HG02884 (cell line): Measurements from ENCODE around the gene TGFB3.
"Not testable (repeated sequence)": the region's sequence is repeated elsewhere in the genome, so short reads cannot be mapped to it uniquely, and the experiment has no call there.

Experiments
- ATAC-seq: cut with Tn5 transposase; IDR thresholded peaks from one replicate; pipeline ENCODE4 v1.9.1; 2021; ENCODE audit warnings: mild to moderate bottlenecking, moderate library complexity; ENCODE audit not compliant: unreplicated experiment

The TGFB3 gene

DNA sequence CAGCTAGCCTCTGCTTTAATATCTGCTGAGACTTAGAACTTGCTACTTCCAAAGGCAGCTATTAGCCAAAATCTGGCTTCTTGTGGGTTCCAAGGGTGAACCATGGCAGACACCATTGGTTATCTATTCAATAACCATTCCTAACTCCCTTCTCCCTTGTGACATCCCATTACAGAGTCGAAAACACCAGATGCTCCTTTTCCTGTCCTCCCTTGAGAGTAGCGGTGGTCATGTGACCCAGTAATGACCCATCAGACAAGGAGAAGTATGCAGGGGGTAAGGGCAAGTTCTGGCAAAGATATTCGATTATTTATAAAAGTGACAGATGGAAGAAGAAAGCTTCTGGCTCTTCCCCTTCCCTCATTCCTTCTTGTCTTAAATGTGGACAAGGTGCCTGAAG, 20.1 kb downstream of the TGFB3 start:
- ATAC-seq, result no peak

DNA sequence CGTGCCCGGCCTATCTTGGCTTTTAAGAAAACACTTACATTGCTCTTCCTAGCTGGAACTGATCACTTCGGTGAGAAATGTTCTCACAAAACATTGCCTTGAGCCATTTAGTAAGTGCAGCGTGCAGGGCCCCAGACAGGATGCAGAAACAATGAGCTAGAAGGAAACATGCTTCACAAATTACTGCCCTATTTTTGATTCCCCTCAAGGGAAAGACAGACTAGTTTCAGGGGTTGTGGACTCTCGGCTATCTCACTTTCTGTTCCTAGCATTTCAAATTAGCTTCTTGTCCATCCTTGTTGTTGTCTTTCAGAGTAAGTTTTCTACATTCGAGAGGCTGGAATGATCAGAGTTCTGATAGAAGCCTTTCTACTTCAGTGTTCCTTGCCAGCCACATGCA, 21.6 kb downstream of the TGFB3 start:
- ATAC-seq, result peak; percentile 80

DNA sequence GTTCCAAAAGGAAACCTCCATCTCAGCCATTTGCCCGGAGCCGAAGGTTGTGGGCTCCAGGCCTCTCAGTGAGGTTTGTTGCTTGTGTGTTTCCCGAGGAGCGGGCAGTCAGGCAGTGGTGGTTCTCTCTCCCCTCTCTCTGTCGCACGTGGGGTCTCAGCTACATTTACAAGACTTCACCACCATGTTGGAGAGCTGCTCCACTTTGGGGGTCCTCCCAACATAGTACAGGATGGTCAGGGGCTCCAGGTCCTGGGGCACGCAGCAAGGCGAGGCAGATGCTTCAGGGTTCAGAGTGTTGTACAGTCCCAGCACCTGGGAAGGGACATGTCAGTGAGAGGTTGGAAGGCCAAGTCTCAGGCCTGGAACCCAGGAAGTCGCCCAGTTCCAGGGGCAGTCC, 22.8 kb downstream of the TGFB3 start:
- no peak for ATAC-seq

DNA sequence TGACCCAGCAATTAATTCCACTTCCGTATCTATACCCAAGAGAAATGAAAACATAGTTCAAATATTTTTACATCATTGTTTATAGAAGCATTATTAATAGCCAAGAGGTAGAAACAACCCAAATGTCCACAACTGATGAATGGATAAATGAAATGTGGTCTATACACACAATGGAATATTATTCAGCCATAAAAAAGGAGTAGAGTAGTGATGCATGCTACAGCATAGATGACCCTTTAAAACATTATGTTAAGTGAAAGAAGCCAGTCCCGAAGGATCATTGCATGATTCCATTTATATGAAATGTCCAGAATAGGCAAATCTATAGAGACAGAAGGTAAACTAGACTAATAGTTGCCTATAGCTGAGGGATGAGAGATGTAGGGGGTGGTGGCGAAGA, 29.3 kb downstream of the TGFB3 start:
- ATAC-seq, result no peak

DNA sequence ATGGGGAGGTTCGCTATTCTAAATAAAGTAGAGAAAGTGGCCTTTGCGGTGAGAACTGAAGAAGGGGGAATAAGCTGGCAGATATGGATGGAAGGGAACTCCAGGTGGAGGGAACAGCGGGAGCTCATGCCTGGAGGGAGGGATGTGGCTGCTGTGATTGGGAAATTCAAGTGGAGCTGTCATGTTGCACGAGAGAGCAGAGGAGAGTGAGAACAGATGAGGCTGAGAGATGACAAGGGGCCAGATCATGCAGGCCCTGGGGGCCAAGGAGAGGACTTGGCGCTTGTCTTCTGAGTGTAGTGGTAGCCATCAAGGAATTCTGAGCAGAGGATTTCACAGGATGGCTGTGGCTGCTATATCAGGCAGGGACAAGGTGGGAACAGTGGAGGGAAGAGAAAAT, 35.0 kb downstream of the TGFB3 start:
- ATAC-seq, result no peak

DNA sequence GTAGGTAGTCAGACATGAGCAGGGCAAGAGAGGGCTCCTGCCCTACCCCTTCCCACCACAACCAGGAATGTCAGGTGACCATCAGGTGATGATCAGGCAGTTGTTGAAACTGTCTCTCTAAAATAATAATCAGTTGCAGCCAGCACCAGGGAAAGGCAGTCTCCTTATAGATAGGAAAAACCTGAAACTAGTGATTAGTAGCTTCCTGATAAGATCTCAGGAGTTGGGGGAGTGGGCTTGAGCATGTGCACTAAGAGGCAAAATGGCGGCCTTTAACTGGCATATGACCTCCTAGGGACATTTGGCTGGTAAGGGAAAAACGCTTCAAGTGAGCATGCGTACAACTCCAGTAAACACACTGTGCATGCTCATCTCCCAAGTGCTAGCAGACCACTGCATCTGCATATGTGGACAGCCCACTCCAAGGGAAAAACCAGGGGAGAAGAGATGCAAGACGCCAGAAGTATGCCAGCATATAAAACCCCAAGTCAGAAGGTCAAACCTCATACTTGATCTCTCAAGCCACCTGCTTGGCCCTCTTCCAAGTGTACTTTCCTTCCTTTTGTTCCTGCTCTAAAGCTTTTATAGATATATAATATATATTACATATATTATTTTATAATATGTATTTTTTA, 37.1 kb downstream of the TGFB3 start:
- no peak for ATAC-seq

DNA sequence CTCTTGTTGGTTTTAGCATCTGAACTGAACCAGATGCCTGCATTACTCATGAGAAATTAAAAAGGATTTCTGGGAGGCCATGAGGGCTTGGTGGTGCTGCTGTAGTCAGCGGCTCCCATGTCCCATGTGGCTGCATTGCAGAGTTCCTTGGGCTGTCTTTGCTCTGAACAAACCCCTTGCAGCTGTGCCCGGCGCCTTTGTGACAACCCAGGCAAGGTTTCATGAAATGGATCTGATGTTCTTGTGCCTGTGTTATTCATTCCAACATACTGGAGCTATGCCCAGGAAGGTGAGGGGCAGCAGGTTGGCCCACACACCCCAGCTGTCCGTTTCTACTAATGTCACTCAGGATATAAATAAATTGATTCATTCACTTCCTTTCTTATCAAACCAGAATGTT, 40.8 kb downstream of the TGFB3 start:
- no peak for ATAC-seq

DNA sequence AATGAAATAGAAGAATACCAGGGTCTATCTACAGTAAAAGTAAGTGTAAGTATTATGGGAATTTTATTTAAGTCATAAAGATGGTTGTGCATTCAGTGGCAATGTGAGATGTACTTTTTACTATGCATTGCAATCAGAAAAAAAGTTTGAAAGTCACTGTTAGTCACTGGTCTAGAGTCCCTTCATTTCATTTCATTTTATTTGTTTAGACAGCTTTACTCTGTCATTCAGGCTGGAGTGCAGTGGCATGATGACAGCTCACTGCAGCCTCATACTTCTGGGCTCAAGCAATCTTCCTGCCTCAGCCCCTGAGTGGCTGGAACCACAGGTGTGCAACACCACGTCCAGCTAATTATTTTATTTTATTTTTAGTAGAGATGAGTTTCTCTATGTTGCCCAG, 42.6 kb downstream of the TGFB3 start:
- no peak for ATAC-seq

DNA sequence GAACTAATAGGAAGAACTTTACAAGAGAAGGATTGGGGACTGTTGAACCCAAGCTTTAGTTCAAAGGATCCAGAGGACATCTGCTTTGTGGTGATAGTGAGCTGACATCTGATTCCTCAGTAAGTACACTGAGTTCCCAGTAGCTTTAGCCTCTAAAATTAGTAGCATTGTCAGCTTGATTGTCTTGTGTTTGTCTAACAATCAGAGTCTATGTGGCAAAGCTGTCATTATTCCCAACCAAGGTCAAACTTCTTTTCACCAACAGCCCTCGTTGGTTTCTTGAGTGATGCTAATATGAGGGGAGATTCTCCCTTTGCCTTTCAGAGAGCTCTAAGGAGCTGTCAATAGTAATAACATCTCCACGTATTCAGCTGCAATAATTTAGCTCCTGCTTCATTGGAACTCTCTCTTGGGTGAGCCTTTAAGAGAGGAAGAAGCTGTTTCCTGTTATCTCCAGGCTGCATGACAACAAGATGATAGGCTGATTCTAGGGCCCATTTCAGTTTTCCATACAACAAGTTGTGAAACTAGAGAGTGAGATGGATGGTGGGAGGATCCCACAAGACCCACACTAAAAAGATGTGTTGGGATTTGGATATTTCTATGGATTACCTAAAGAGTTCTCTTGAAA, 46.7 kb downstream of the TGFB3 start:
- ATAC-seq, result no peak

DNA sequence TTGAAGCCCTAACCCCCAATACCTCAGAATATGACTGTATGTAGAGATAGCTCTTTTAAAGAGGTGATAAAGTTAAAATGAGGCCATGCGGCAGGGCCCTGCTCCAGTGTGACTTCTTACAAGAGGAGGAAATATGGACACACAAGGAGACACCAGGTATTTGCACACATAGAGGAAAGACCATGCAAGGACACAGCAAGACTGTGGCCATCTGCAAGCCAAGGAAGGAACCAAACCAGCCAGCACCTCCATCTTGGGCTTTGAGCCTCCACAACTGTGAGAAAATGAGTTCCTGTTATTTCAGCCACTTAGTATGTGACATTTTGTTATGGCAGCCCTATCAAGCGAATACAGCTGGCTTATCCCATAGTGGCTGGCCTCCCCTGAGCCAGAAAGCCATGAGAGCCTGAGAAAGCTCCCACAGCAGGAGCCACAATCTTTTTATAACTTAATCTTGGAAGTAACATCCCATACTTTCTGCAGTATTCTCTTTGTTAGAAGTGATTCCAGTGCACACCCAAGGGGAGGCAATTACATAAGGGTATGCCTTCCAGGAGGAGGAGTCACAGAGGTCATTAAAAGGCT, 48.0 kb downstream of the TGFB3 start:
- no peak for ATAC-seq

DNA sequence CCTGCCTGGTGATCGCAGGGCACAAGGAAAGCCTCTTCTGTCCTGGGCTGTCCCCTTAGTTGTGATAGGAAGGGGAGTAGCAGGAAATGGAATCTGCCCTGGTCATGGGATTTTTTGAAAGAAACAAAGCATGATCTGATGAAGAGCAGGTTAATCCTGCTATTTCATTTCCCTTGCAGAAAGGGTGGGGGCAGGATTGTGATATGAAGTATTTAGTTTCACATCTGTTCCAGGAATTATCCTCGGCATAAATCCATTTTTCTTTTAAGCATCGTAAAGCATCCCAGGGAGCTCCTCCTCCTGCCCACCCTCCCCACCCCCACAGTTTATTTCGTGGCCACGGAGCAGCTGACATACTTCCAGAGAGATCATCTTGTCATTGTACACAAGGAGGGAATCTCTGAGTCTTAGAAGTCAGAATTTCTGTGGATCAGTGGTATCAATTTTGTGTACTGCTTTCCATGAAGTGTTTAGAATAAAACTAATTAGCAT, 53.1 kb downstream of the TGFB3 start:
- no peak for ATAC-seq

DNA sequence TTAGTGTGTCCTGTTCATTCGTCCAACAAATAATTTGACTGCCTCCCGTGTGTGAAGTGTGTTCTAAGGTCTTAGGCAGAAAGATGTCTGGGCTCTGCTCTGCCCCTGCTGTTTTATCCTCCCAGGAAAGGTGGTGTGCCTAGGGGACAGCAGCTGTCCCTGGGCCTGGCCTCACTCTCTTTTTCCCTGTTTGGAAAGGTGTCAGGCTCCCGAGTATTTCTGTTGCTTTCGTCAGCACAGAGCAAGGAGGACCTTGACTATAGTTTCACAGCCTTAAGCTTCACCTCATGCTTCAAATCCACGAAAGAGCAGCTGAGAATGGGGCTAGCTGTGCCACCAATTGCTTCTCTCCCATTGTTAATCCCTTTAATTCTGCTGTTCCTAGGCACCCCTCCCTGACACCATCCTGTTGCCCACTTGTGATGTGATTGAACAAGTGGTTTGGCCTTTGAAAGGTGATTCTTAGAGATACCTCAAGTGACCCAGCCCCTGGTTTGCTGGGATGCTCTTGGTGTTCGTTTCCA, 54.2 kb downstream of the TGFB3 start:
- ATAC-seq, result no peak

DNA sequence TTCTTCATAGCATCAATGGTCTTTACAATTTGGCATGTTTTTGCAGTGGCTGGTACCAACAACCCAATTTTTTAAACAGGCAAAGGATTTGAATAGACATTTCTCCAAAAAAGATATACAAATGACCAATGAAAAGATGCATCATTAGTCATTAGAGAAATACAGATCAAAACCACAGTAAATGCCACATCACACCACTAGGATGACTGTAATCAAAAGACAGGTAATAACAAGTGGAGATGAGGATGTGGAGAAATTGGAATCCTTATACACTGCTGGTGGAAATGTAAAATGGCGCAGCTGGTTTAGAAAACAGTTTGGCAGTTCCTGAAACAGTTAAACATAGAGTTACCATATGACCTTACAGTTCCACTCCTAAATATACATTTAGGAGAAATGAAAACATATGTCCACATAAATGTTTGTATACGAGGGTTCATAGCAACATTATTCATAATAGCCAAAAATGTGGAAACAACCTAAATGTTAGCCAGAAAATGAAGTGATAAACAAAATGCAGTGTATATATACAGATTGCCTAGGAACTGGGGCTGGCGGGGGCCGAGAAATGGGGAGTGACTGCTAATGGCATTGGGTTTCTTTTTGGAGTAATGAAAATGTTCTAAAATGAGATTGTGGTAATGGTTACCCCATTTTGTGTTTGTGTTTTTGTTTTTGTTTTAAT, 55.2 kb downstream of the TGFB3 start:
- ATAC-seq, result no peak

DNA sequence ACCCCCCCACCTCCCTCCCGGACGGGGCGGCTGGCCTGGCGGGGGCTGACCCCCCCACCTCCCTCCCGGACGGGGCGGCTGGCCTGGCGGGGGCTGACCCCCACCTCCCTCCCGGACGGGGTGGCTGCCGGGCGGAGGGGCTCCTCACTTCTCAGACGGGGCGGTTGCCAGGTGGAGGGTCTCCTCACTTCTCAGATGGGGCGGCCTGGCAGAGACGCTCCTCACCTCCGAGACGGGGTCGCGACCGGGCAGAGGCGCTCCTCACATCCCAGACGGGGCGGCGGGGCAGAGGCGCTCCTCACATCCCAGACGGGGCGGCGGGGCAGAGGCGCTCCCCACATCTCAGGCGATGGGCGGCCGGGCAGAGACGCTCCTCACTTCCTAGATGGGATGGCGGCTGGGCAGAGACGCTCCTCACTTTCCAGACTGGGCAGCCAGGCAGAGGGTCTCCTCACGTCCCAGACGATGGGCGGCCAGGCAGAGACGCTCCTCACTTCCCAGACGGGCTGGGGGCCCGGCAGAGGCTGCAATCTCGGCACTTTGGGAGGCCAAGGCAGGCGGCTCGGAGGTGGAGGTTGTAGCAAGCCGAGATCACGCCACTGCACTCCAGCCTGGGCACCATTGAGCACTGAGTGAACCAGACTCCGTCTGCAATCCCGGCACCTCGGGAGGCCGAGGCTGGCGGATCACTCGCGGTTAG, 56.5 kb downstream of the TGFB3 start:
- not testable (repeated sequence) for ATAC-seq

DNA sequence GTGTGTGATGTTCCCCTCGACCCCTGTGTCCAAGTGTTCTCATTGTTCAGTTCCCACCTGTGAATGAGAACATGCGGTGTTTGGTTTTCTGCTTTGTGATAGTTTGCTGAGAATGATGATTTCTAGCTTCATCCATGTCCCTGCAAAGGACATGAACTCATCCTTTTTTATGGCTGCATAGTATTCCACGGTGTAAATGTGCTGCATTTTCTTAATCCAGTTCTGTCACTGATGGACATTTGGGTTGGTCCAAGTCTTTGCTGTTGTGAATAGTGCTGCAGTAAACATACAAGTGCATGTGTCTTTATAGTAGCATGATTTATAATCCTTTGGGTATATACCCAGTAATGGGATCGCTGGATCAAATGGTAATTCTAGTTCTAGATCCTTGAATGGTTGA, 61.4 kb downstream of the TGFB3 start:
- ATAC-seq, result not testable (repeated sequence)

DNA sequence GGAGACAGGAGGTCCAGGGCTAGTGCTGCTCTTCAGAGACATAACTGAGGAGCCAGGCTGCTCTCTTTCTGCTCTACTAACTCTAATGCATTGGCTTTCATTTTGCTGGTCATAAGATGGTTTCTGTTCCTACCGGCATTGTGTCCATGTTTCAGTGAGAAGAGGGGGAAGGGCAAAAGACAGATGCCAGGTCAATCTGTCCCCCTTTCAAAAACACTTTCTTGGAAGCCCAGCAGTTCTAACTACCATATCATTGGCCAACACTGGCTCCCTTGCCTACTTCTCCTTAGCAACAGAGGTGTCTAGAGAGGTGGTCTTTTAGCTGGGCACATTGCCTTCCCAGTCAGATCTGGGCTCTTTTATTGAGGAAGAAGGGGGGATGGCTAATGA, 63.9 kb downstream of the TGFB3 start:
- ATAC-seq, result no peak

DNA sequence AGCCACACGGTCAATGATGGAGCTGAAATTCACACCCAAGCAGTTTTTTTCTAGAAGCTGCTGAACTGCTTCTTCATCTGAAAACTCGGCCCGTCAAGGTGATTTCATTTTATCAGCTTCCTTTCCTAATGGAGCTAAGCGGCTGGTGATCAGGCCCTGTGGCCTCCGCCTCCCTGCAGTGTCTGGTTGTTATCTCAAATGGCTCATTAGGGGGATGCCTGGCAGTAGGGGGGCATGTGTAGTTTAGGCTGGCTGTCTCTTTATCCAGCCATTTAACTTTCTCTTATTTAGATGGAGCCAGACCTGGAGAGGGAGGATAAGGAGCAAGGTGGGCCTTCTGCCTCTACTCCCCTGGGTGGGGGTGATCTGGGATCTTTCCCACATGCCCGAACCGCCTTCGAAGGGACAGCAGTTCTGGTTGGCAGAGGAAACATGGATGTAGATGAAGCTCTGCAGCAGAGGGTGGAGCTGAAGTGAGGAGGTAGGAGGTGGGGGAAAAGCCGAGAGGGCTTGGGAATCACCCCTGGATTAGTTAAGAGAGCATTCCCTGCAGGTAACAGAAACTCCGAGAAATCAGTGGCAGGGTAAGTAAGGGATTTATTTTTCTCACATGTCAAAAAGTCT, 64.4 kb downstream of the TGFB3 start:
- no peak for ATAC-seq

DNA sequence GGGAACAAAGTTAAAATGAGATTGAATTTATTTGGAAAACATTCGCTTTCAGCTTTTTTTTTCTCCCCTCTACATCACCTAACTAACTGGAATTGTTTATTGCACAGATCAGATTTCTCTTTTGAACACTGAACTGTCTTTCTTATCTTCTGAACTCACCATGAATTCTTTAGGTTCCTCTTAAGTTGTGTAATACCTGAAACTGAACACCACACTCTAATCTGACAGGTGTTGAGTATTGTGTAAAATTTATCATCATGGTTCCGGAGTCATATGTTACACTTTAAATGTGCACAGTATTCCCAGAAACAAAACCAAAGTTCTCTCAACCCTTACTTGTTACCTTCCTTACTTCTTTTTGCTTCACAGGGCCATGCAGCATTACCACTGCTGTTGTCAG, 66.8 kb downstream of the TGFB3 start:
- no peak for ATAC-seq

DNA sequence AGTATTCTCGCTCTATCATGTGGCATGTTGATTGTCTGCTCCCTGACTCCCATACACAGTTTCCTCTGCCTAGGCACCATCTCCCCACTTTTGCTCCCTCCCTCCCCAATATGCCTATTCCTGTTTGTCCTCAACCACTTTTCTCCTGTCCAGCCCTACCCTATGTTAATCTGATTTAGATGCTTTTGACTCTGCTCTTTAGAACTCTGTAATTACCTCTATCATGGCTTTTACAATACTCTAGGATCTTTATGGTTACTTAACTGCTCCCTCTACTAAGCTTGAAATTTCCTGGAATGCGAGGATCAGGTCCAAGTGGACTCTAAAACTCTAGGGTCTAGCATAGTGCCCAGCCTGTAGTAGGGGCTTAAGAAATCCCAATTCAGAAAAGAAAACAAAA, 68.6 kb downstream of the TGFB3 start:
- no peak for ATAC-seq

DNA sequence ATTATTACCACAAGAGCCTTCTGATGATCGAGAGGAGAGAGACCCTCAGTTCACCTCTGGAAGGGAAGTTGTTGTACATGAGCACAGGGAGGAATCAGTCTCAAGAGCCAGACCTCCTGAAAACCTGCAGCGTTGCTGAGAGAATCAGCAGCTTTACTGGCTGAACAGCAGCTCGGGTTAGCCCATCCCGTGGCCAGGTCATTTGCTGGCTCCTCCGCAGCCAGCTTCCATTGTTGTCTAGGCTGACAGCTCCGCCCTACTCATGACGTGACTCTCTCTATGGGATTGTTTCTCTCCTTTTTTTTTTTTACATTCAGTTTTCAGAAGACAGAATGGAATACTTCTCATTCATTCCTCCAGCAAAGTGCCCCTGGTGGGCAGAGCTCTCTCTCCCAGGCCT, 69.9 kb downstream of the TGFB3 start:
- ATAC-seq, result no peak

DNA sequence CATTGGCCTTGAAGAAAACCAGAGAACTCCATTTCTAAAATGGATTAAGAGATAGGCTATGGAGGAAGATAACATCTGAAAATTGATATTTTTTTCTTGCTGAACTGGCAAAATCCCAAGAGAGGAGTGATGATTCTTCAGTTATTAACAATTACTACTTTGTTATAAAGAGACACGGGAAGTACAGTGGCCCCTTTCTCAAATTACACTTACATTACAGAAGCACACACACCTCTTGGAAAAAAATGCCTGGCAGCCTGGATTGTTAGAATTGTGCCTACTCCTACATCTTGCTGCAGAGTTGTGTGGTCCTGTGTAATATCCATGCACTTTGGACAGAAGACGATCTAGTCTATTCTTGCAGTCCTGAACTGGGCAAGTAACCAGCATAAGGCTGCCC, 71.7 kb downstream of the TGFB3 start:
- no peak for ATAC-seq
